Psoas muscle (tissue), 8 donors: ENCODE results near the gene RAD54L. TPM values are rescaled to one million over a fixed set of nuclear protein-coding genes. Genes with fewer than 3 reads are reported as not detected.

Source experiments
- ATAC-seq, 4 donors: fragments of 200-7000 bp; cut with Tn5 transposase; one replicate each; pipeline ENCODE4 v1.9.1; 2020; ENCODE audit warnings: moderate library complexity in 3 of 4, mild to moderate bottlenecking in 2 of 4
- DNase-seq, 2 donors: peaks; one replicate each; pipeline ENCODE4 v3.0.0-alpha.2; 2020
- H3K27ac ChIP-seq: fragments of 200-600 bp; one replicate; pipeline ENCODE4 v1.8.0; 2022
- H3K27me3 ChIP-seq, 3 donors: fragments of 200-600 bp in 1 of 3; one replicate each; pipeline versions ENCODE4 v1.6.1 to v1.8.0; 2013 to 2022; ENCODE audit warnings: low read length in 2 of 3, mild to moderate bottlenecking in 2 of 3, moderate library complexity in 1 of 3; ENCODE audit not compliant: insufficient read depth in 3 of 3
- H3K36me3 ChIP-seq, 2 donors: fragments of 200-600 bp in 1 of 2; one replicate each; pipeline versions ENCODE4 v1.6.1 to v1.8.0; 2013 to 2022; ENCODE audit warnings: low read depth in 1 of 2, mild to moderate bottlenecking in 1 of 2, moderate library complexity in 1 of 2; ENCODE audit not compliant: insufficient read depth in 1 of 2
- H3K4me1 ChIP-seq: fragments of 200-600 bp; one replicate; pipeline ENCODE4 v1.8.0; 2022
- H3K4me3 ChIP-seq: fragments of 200-600 bp; one replicate; pipeline ENCODE4 v1.8.0; 2022; ENCODE audit warnings: mild to moderate bottlenecking
- H3K9me3 ChIP-seq: fragments of 200-600 bp; one replicate; pipeline ENCODE4 v1.8.0; 2022
- WGBS, 3 donors: extraction: QIAGEN DNeasy Blood & Tissue Kit; methylation state at CpG; one replicate each; pipeline versions ENCODE4 v1.1.6 to v1.1.7; 2013; 5-methylcytosine and 5-hydroxymethylcytosine counted together
- intact Hi-C, 2 donors: fragments of 100-400 bp; cut with DNase I; formaldehyde crosslinking; loops; one replicate each; pipeline versions ENCODE4 v1.11.0 to v1.14.2; 2022
- polyA plus RNA-seq, 3 donors: library from polyadenylated mRNA; stranded (reverse); fragments of 200-250 nt; gene quantifications; one replicate each; pipeline ENCODE4 v1.2.3, GENCODE V29; 2013
- total RNA-seq, 4 donors: library from RNA; stranded (reverse); fragmentation: NEBNext Ultra II Directional in 2 of 4; extraction: Animal tissue kit (Norgen Biotek cat#: 25700) in 2 of 4; gene quantifications; one replicate each; pipeline versions ENCODE4 v1.2.1 to v1.2.4, GENCODE V29; 2021 to 2023
- TF ChIP-seq, protein P1 (sequence below): fragments of 200-600 bp; IDR thresholded peaks from one replicate; pipeline ENCODE4 v1.8.0; 2022; ENCODE audit warnings: antibody characterized with exemption
- donor health status: healthy with polysubstance abuse.
- donor health status: DM: no; HTN: no; CAD: no; lungs with moderate emphysema.
- donor health status: Bipolar disorder and iron deficiency.
- donor health status: healthy.
- donor health status: DM: yes; HTN: yes; CAD: no.
- donor health status: DM: no; HTN: no; CAD: no.
- donor health status: DM: no; HTN: no; CAD: no.
- donor health status: DM: yes; HTN: yes; CAD: no.

Gene RAD54L
- total and polyA plus RNA-seq, 7 donors = 0.08 to 0.25 (median 0.22) TPM; not detected in 4

DNA sequence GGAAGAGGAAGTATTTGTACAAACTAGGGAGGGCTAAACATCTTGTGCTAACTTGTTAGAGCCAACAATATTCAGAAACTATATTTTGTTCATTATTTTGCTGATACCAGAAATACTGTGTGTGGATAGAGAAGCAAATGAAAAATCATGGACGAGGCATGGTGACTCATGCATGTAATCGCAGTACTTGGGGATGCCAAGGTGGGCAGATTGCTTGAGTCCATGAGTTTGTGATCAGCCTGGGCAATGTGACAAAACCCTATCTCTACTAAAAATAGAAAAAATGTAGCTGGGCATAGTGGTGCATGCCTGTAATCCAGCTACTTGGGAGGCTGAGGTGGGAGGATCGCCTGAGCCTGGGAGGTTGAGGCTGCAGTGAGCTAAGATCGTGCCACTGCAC, 42.4 kb downstream of the RAD54L start:
- no peak for DNase-seq
- H3K36me3 ChIP-seq = peaks cover 7 to 86% of the 10 kb centered on the region in 2 donors
- 85 to 94% (median 91%) methylated on average over 4 of the region's 4 CpGs for WGBS, 3 donors

DNA sequence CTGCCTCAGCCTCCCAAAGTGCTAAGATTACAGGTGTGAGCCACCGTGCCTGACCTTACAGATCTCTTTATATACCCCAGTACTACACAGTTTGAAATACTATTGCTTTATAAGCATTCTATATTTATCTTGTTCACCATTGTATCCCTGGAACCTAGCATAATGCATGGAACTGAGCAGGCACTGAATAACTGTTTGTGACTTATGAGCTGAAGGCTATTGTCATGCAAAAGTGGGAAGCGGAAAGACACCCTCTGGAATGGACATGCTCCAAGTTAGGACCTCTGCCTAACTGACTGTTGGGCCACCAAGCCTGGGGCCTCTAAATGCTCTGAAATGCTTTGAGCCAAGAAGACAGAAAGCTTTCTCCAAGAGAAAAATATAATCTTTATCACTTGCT, 47.7 kb downstream of the RAD54L start:
- no peak for DNase-seq
- 79 to 96% (median 87%) methylated on average over 2 of the region's 2 CpGs for WGBS, 3 donors
- Histone ChIP-seq H3K4me1 (peaks cover 24% of the 10 kb centered on the region), H3K36me3 (peaks cover 15 to 77% of the 10 kb centered on the region in 2 donors), H3K27ac (no peak overlapping the region), H3K9me3 (no peaks in the 10 kb centered on the region), H3K4me3 (no peak overlapping the region), H3K27me3 (no peaks in the 10 kb centered on the region)
- intact Hi-C loops = no loop called here
- no peak for ATAC-seq
- TF ChIP-seq, protein P1, sequence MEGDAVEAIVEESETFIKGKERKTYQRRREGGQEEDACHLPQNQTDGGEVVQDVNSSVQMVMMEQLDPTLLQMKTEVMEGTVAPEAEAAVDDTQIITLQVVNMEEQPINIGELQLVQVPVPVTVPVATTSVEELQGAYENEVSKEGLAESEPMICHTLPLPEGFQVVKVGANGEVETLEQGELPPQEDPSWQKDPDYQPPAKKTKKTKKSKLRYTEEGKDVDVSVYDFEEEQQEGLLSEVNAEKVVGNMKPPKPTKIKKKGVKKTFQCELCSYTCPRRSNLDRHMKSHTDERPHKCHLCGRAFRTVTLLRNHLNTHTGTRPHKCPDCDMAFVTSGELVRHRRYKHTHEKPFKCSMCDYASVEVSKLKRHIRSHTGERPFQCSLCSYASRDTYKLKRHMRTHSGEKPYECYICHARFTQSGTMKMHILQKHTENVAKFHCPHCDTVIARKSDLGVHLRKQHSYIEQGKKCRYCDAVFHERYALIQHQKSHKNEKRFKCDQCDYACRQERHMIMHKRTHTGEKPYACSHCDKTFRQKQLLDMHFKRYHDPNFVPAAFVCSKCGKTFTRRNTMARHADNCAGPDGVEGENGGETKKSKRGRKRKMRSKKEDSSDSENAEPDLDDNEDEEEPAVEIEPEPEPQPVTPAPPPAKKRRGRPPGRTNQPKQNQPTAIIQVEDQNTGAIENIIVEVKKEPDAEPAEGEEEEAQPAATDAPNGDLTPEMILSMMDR = no peak

More for the DNA sequence above, 42.4 kb downstream of the RAD54L start:
- H3K27me3 ChIP-seq = no peaks in the 10 kb centered on the region
- H3K9me3 ChIP-seq = no peaks in the 10 kb centered on the region
- H3K4me1 ChIP-seq = peaks cover 23% of the 10 kb centered on the region
- no peak overlapping the region for H3K27ac ChIP-seq
- TF ChIP-seq, protein P1 = no peak
- no peak for ATAC-seq
- intact Hi-C loops = no loop called here
- no peak overlapping the region for H3K4me3 ChIP-seq

DNA sequence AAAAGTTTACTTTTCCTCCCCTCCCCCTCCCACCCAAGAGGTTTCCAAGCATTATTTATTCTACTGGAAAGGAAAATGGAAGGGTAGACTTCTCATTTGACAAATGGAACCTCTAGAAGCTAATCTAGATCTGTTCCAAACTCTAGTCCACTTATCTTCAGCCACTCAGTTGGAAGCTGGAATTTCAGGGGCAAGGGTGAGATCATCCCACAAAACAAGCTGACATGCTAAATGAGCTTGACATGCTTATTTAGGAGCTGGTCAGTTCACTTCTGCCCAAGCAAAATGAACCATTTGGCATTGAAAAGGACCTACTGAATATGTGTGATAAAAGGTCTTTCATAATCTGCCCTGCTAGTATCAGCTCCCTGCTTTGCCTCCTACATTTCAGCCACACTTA, 50.8 kb downstream of the RAD54L start:
- Histone ChIP-seq H3K4me3 (no peak overlapping the region), H3K27me3 (no peaks in the 10 kb centered on the region), H3K9me3 (no peaks in the 10 kb centered on the region), H3K4me1 (peaks cover 36% of the 10 kb centered on the region), H3K27ac (peak overlapping the region; percentile 68), H3K36me3 (peaks cover 15 to 51% of the 10 kb centered on the region in 2 donors)
- DNase-seq = no peak
- intact Hi-C loops = no loop called here
- TF ChIP-seq, protein P1 = no peak
- no peak for ATAC-seq

DNA sequence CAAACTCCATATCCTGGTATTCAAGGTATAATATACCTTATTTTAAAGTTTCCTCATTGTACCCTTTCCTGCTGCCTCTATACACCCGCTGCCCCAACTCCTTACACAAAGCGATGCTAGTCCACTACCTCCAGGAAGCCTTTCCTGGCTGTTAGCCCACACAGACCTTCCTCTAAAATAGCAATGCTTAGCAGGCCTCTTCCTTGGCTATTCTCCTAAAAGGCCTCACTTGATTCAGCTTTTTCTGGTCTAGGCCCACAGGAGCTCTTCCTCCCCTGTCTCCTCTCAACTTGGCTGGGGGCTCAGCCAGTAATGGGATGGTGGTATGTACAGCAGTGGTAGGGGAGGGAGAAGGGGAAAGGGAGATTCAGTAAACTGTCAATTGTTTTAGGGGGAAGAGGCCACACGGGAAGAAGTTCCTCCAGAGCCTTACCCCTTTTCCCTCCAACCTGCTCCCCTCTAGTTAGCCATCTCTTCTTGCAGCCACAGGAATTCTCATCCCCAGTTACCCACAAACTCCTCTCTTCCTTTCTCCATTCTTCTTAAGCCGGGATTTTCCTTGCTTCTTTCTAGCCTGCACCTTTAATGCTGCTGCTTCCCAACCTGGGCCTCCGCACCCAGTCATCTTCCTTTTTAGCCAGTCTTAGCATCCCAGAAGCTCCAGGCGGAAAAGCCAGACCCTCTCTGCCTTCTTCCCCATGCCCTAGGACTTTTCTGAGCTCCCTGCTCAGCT, 53.3 kb downstream of the RAD54L start:
- Histone ChIP-seq H3K27ac (peak overlapping the region; percentile 98), H3K36me3 (peaks cover 8 to 26% of the 10 kb centered on the region in 2 donors), H3K27me3 (no peaks in the 10 kb centered on the region), H3K9me3 (no peaks in the 10 kb centered on the region), H3K4me3 (peak overlapping the region; percentile 100), H3K4me1 (peaks cover 47% of the 10 kb centered on the region)
- intact Hi-C loops = no loop called here
- no peak for ATAC-seq
- 18 to 30% (median 23%) methylated on average over 6 of the region's 6 CpGs for WGBS, 3 donors
- no peak for DNase-seq
- TF ChIP-seq, protein P1 = no peak

GRCh38 chr1:46301406-46301807, 53.8 kb downstream of the RAD54L start:
- WGBS, 3 donors = 2 to 7% (median 3%) methylated on average over 17 of the region's 17 CpGs
- TF ChIP-seq, protein P1 = no peak
- H3K9me3 ChIP-seq = no peaks in the 10 kb centered on the region
- H3K27ac ChIP-seq = peak overlapping the region; percentile 98
- no peaks in the 10 kb centered on the region for H3K27me3 ChIP-seq
- H3K4me1 ChIP-seq = peaks cover 52% of the 10 kb centered on the region
- ATAC-seq (no peak), DNase-seq (peak in 1 of 2 donors; percentile 47)
- peaks cover 7 to 20% of the 10 kb centered on the region in 2 donors for H3K36me3 ChIP-seq
- H3K4me3 ChIP-seq = peak overlapping the region; percentile 100
- intact Hi-C loops = no loop called here
